MM.1S (cell line): ENCODE measurements around the gene ZBTB7B.
A peak's percentile ranks its signal among the peaks of the same experiment; 100 is the strongest.

Experiments
- DNase-seq: peaks from one replicate; pipeline ENCODE4 v3.0.0-alpha.2; 2015
- H2AFZ ChIP-seq: fragments of 300-600 bp; sonication (generic); 2 replicates; pipeline ENCODE4 v1.6.0; 2016; ENCODE audit warnings: antibody characterized with exemption, low read length
- H3F3A ChIP-seq: fragments of 300-600 bp; sonication (generic); 2 replicates; pipeline ENCODE4 v1.6.1; 2016; ENCODE audit warnings: mild to moderate bottlenecking, antibody characterized with exemption, low read length, moderate library complexity, mixed read lengths; ENCODE audit not compliant: insufficient read depth
- H3K27ac ChIP-seq: fragments of 300-600 bp; sonication (generic); 2 replicates; pipeline ENCODE4 v1.5.1; 2016; ENCODE audit warnings: mild to moderate bottlenecking, low read length
- H3K27me3 ChIP-seq: fragments of 300-600 bp; sonication (generic); replicated peaks from 2 replicates; pipeline ENCODE4 v1.6.0; 2016; ENCODE audit warnings: low read length; ENCODE audit not compliant: insufficient read depth
- H3K36me3 ChIP-seq: fragments of 300-600 bp; sonication (generic); replicated peaks from 2 replicates; pipeline ENCODE4 v1.6.1; 2016; ENCODE audit warnings: mild to moderate bottlenecking, low read length, mixed read lengths; ENCODE audit not compliant: insufficient read depth
- H3K4me1 ChIP-seq: fragments of 300-600 bp; sonication (generic); 2 replicates; pipeline ENCODE4 v1.6.1; 2016; ENCODE audit warnings: low read length, mixed read lengths
- H3K4me2 ChIP-seq: fragments of 300-600 bp; sonication (generic); 2 replicates; pipeline ENCODE4 v1.6.0; 2016; ENCODE audit warnings: low read depth, low read length
- H3K4me3 ChIP-seq: fragments of 300-600 bp; sonication (generic); 2 replicates; pipeline ENCODE4 v1.5.1; 2016; ENCODE audit warnings: low read length, mixed read lengths
- H3K79me2 ChIP-seq: fragments of 300-600 bp; sonication (generic); 2 replicates; pipeline ENCODE4 v1.6.1; 2016; ENCODE audit warnings: mixed run types, low read length, mixed read lengths
- H3K9ac ChIP-seq: fragments of 300-600 bp; sonication (generic); 2 replicates; pipeline ENCODE4 v1.6.1; 2016; ENCODE audit warnings: low read length, mixed read lengths
- H3K9me2 ChIP-seq: fragments of 300-600 bp; sonication (generic); replicated peaks from 2 replicates; pipeline ENCODE4 v1.6.1; 2016; ENCODE audit warnings: mild to moderate bottlenecking, low read length, mixed read lengths; ENCODE audit not compliant: insufficient read depth
- H3K9me3 ChIP-seq: fragments of 300-600 bp; sonication (generic); replicated peaks from 2 replicates; pipeline ENCODE4 v1.6.1; 2016; ENCODE audit warnings: mild to moderate bottlenecking, low read length, mixed read lengths; ENCODE audit not compliant: insufficient read depth
- H4K20me1 ChIP-seq: fragments of 300-600 bp; sonication (generic); 2 replicates; pipeline ENCODE4 v1.6.1; 2016; ENCODE audit warnings: mild to moderate bottlenecking, low read length, moderate library complexity, mixed read lengths; ENCODE audit not compliant: insufficient read depth
- EZH2 ChIP-seq: fragments of 300-600 bp; sonication (generic); optimal IDR thresholded peaks from 2 replicates; pipeline ENCODE3; 2017; ENCODE audit warnings: low read depth, mild to moderate bottlenecking, antibody characterized with exemption, low read length, mixed read lengths
- EZH2phosphoT487 ChIP-seq: fragments of 300-600 bp; sonication (generic); IDR thresholded peaks from 2 replicates; pipeline ENCODE4 v1.6.1; 2018; ENCODE audit warnings: antibody characterized with exemption, low read length
- TF ChIP-seq, protein P1 (sequence below): fragments of 300-600 bp; sonication (generic); IDR thresholded peaks from 2 replicates; pipeline ENCODE4 v1.5.1; 2016; ENCODE audit warnings: antibody characterized with exemption, low read length, mixed read lengths

Gene ZBTB7B

GRCh38 chr1:154957091-154957657, 45.4 kb upstream of the ZBTB7B start:
- Histone ChIP-seq H4K20me1 (no peaks in the 10 kb centered on the region), H3K27ac (peak overlapping the region; percentile 95; the same call in 1 of the 2 replicates), H3K4me2 (0 out of 2 replicates have a peak overlapping the region, but pooled peaks have one; percentile 75), H3K4me3 (no peak overlapping the region), H3K36me3 (0 out of 2 replicates have a peak, but pooled peaks cover 3% of the 10 kb centered on the region), H3K79me2 (peaks cover 68% of the 10 kb centered on the region), H3F3A (peaks cover 81% of the 10 kb centered on the region), H3K27me3 (no peaks in the 10 kb centered on the region), H3K9me3 (no peaks in the 10 kb centered on the region), H3K9ac (no peak overlapping the region; the same call in 1 of the 2 replicates), H2AFZ (no peak overlapping the region), H3K9me2 (no peaks in the 10 kb centered on the region), H3K4me1 (peaks cover 28% of the 10 kb centered on the region)
- no peak for DNase-seq
- TF ChIP-seq, protein P1, sequence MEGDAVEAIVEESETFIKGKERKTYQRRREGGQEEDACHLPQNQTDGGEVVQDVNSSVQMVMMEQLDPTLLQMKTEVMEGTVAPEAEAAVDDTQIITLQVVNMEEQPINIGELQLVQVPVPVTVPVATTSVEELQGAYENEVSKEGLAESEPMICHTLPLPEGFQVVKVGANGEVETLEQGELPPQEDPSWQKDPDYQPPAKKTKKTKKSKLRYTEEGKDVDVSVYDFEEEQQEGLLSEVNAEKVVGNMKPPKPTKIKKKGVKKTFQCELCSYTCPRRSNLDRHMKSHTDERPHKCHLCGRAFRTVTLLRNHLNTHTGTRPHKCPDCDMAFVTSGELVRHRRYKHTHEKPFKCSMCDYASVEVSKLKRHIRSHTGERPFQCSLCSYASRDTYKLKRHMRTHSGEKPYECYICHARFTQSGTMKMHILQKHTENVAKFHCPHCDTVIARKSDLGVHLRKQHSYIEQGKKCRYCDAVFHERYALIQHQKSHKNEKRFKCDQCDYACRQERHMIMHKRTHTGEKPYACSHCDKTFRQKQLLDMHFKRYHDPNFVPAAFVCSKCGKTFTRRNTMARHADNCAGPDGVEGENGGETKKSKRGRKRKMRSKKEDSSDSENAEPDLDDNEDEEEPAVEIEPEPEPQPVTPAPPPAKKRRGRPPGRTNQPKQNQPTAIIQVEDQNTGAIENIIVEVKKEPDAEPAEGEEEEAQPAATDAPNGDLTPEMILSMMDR: no peak
- no peak for TF ChIP-seq EZH2phosphoT487
- no peak for TF ChIP-seq EZH2

- no peaks in the 10 kb centered on the region for H4K20me1 ChIP-seq
- peaks cover 3% of the 10 kb centered on the region; the same call in 1 of the 2 replicates for H3K36me3 ChIP-seq
- TF ChIP-seq EZH2: no peak
- TF ChIP-seq, protein P1: no peak
- peaks cover 79% of the 10 kb centered on the region for H3F3A ChIP-seq
- peaks cover 66% of the 10 kb centered on the region for H3K79me2 ChIP-seq
- H3K9me3 ChIP-seq: no peaks in the 10 kb centered on the region
- H3K4me1 ChIP-seq: peaks cover 34% of the 10 kb centered on the region
- H3K4me3 ChIP-seq: no peak overlapping the region
- no peak overlapping the region for H2AFZ ChIP-seq
- H3K27ac ChIP-seq: peak overlapping the region; percentile 3; the same call in 1 of the 2 replicates
- no peak for DNase-seq
- H3K27me3 ChIP-seq: no peaks in the 10 kb centered on the region
- H3K9ac ChIP-seq: no peak overlapping the region
- no peaks in the 10 kb centered on the region for H3K9me2 ChIP-seq
- H3K4me2 ChIP-seq: no peak overlapping the region
Measured at GRCh38 chr1:154958036-154958435, 44.6 kb upstream of the ZBTB7B start.

- Histone ChIP-seq H3K27ac (no peak overlapping the region), H3K9ac (no peak overlapping the region), H3K4me1 (peaks cover 39% of the 10 kb centered on the region), H3K36me3 (peaks cover 8% of the 10 kb centered on the region; the same call in 1 of the 2 replicates), H3K9me2 (no peaks in the 10 kb centered on the region), H2AFZ (no peak overlapping the region), H3K79me2 (peaks cover 66% of the 10 kb centered on the region), H3K4me2 (no peak overlapping the region), H3K27me3 (no peaks in the 10 kb centered on the region), H3K4me3 (no peak overlapping the region), H4K20me1 (no peaks in the 10 kb centered on the region), H3F3A (peaks cover 71% of the 10 kb centered on the region), H3K9me3 (no peaks in the 10 kb centered on the region)
- no peak for DNase-seq
- TF ChIP-seq EZH2 (no peak), EZH2phosphoT487 (no peak)
- TF ChIP-seq, protein P1: no peak
Measured at GRCh38 chr1:154958681-154959425, 43.7 kb upstream of the ZBTB7B start.
